ENCODE data around the gene DMBX1.

GRCh38 chr1:46455951-46456350, 33.7 kb upstream of the DMBX1 start:
- TF ChIP-seq CTCF (IDR thresholded peaks at IDR 0.05; ENCODE audit: borderline replicate concordance, extremely low read depth, low read length, poor library complexity, severe bottlenecking) (no peak), EZH2 (IDR thresholded peaks at IDR 0.05; ENCODE audit: borderline replicate concordance, low read depth, low read length, severe bottlenecking) (no peak)
